BE2C (cell line): ENCODE data around the gene NHLRC1.

Experiments
- DNase-seq: peaks from one replicate; pipeline ENCODE4 v3.0.0-alpha.2; 2020
- H3K27me3 ChIP-seq: fragments of 250-450 bp; sonication (Bioruptor Pico); 2 replicates; pipeline ENCODE4 v1.5.1; 2020; ENCODE audit warnings: mild to moderate bottlenecking
- H3K36me3 ChIP-seq: fragments of 250-450 bp; sonication (Bioruptor Pico); 2 replicates; pipeline ENCODE4 v1.5.1; 2020; ENCODE audit warnings: mild to moderate bottlenecking
- H3K4me1 ChIP-seq: fragments of 250-450 bp; sonication (Bioruptor Pico); 2 replicates; pipeline ENCODE4 v1.5.1; 2020
- H3K4me3 ChIP-seq: 2 replicates; pipeline ENCODE4 v1.5.1; 2011; ENCODE audit warnings: low read depth, low read length
- H3K9me3 ChIP-seq: fragments of 250-450 bp; sonication (Bioruptor Pico); 2 replicates; pipeline ENCODE4 v1.5.1; 2020
- TF ChIP-seq, protein P1 (sequence below): IDR thresholded peaks from 2 replicates; pipeline ENCODE4 v1.5.1; 2012; ENCODE audit warnings: mild to moderate bottlenecking, low read depth, low read length

NHLRC1 gene

DNA sequence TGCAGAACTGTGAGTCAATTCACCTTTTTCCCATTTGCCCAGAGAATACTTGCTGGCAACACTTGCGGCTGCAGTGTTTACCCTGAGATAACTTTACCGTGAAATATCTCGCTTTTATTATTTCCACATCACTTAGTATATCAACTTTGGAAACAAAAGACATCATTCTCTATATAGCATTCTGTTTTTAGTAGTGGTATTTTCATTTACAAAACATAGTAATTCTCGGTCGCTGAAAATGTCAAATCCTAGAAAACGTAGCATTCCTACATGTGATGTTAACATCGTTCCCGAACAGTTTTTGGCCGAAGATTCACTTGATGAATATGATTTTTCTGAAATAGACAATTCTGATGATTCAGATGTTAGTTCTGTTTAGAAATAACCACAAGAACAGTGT is 52.0 kb downstream of the NHLRC1 start:
- Histone ChIP-seq H3K36me3 (no peaks in the 10 kb centered on the region), H3K4me1 (no peaks in the 10 kb centered on the region), H3K9me3 (no peaks in the 10 kb centered on the region), H3K4me3 (no peak overlapping the region), H3K27me3 (no peaks in the 10 kb centered on the region)
- no peak for DNase-seq
- TF ChIP-seq, protein P1, sequence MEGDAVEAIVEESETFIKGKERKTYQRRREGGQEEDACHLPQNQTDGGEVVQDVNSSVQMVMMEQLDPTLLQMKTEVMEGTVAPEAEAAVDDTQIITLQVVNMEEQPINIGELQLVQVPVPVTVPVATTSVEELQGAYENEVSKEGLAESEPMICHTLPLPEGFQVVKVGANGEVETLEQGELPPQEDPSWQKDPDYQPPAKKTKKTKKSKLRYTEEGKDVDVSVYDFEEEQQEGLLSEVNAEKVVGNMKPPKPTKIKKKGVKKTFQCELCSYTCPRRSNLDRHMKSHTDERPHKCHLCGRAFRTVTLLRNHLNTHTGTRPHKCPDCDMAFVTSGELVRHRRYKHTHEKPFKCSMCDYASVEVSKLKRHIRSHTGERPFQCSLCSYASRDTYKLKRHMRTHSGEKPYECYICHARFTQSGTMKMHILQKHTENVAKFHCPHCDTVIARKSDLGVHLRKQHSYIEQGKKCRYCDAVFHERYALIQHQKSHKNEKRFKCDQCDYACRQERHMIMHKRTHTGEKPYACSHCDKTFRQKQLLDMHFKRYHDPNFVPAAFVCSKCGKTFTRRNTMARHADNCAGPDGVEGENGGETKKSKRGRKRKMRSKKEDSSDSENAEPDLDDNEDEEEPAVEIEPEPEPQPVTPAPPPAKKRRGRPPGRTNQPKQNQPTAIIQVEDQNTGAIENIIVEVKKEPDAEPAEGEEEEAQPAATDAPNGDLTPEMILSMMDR, result no peak
